GM23248 (cell line): ENCODE data around the gene MYO9A.

Source experiments
- EZH2 ChIP-seq: fragments of 200-600 bp; sonication (generic); IDR thresholded peaks from 2 replicates; pipeline ENCODE4 v1.6.1; 2018; ENCODE audit warnings: antibody characterized with exemption, mild to moderate bottlenecking; ENCODE audit not compliant: insufficient read depth, poor library complexity, severe bottlenecking
- EZH2phosphoT487 ChIP-seq: fragments of 200-600 bp; sonication (generic); IDR thresholded peaks from 2 replicates; pipeline ENCODE4 v1.6.1; 2018; ENCODE audit warnings: antibody characterized with exemption, moderate library complexity, mild to moderate bottlenecking, low read depth; ENCODE audit not compliant: insufficient read depth

- TF ChIP-seq EZH2 = no peak
- no peak for TF ChIP-seq EZH2phosphoT487
Measured at GRCh38 chr15:71914092-71914491, 203.9 kb downstream of the MYO9A start.
